Measurements from ENCODE around the gene WRAP73.

DNA sequence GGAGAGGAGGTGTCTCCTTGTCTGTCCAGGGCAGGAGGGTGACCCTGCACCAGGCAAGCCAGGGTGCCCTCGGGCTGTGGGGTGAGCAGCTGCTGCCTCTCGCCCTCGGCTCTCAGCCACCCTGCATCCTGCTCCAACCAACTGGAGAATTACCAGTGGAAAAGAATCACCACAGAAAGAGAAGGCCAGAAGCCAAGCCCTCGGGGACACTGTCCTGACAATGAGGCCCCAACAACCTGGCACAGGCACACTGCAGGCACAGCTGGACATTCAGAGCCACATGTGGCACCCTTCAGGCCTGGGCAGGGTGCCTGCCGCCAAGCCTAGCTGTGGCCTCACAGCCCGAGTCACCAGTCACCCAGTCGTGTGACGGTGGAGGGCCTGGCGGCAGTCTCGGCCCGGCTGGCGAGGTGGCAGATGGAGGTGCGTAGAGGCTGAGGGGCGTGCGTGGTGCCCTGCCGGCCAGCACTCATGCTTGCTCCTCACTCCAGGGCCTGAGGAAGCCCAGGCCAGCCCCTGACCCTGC is 50.6 kb downstream of the WRAP73 start:
- TF ChIP-seq, protein P1, sequence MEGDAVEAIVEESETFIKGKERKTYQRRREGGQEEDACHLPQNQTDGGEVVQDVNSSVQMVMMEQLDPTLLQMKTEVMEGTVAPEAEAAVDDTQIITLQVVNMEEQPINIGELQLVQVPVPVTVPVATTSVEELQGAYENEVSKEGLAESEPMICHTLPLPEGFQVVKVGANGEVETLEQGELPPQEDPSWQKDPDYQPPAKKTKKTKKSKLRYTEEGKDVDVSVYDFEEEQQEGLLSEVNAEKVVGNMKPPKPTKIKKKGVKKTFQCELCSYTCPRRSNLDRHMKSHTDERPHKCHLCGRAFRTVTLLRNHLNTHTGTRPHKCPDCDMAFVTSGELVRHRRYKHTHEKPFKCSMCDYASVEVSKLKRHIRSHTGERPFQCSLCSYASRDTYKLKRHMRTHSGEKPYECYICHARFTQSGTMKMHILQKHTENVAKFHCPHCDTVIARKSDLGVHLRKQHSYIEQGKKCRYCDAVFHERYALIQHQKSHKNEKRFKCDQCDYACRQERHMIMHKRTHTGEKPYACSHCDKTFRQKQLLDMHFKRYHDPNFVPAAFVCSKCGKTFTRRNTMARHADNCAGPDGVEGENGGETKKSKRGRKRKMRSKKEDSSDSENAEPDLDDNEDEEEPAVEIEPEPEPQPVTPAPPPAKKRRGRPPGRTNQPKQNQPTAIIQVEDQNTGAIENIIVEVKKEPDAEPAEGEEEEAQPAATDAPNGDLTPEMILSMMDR (IDR thresholded peaks at IDR 0.05) = no peak
- no peak for TF ChIP-seq POLR2A (IDR thresholded peaks at IDR 0.05)
